GM12891 (cell line): ENCODE measurements around the gene SLC18A3.

ENCODE experiments used
- PAX5 ChIP-seq: IDR thresholded peaks from 2 replicates; pipeline ENCODE4 v1.6.1; 2011; ENCODE audit warnings: low read length, moderate library complexity, mild to moderate bottlenecking; ENCODE audit not compliant: insufficient read depth, severe bottlenecking
- POLR2A ChIP-seq: IDR thresholded peaks from 2 replicates; pipeline ENCODE4 v1.6.1; 2011; ENCODE audit warnings: low read depth, low read length, control low read depth
- POLR2AphosphoS5 ChIP-seq: IDR thresholded peaks from 2 replicates; pipeline ENCODE4 v1.6.1; 2011; ENCODE audit warnings: low read depth, low read length, control low read depth
- POU2F2 ChIP-seq: IDR thresholded peaks from 2 replicates; pipeline ENCODE4 v1.6.1; 2011; ENCODE audit warnings: low read depth, mild to moderate bottlenecking, control low read depth, low read length, moderate library complexity
- SPI1 ChIP-seq: IDR thresholded peaks from 2 replicates; pipeline ENCODE4 v1.6.1; 2011; ENCODE audit warnings: low read depth, low read length, control low read depth
- TAF1 ChIP-seq: IDR thresholded peaks from 2 replicates; pipeline ENCODE4 v1.6.1; 2011; ENCODE audit warnings: low read depth, low read length, control low read depth

DNA sequence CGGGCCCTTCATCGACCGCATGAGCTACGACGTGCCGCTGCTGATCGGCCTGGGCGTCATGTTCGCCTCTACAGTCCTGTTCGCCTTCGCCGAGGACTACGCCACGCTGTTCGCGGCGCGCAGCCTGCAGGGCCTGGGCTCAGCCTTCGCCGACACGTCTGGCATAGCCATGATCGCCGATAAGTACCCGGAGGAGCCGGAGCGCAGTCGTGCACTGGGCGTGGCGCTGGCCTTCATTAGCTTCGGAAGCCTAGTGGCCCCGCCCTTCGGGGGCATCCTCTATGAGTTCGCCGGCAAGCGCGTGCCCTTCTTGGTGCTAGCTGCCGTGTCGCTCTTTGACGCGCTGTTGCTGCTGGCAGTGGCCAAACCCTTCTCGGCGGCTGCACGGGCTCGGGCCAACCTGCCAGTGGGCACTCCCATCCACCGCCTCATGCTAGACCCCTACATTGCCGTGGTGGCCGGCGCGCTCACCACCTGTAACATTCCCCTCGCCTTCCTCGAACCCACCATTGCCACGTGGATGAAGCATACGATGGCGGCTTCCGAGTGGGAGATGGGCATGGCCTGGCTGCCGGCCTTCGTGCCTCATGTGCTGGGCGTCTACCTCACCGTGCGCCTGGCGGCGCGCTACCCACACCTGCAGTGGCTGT is 1.2 kb downstream of the SLC18A3 start:
- TF ChIP-seq POLR2A (no peak), POLR2AphosphoS5 (no peak), TAF1 (no peak), SPI1 (no peak), POU2F2 (no peak), PAX5 (no peak)
